ENCODE measurements around the gene OR4B1. TPM values are rescaled to one million over a fixed set of nuclear protein-coding genes. Genes with fewer than 3 reads are reported as not detected.
"Not testable (repeated sequence)": the region's sequence is repeated elsewhere in the genome, so short reads cannot be mapped to it uniquely, and the experiment has no call there.

Gene OR4B1, protein sequence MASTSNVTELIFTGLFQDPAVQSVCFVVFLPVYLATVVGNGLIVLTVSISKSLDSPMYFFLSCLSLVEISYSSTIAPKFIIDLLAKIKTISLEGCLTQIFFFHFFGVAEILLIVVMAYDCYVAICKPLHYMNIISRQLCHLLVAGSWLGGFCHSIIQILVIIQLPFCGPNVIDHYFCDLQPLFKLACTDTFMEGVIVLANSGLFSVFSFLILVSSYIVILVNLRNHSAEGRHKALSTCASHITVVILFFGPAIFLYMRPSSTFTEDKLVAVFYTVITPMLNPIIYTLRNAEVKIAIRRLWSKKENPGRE
- total RNA-seq (2014; rRNA removed; shearing (Covaris generic)): not detected in 2 replicates

DNA sequence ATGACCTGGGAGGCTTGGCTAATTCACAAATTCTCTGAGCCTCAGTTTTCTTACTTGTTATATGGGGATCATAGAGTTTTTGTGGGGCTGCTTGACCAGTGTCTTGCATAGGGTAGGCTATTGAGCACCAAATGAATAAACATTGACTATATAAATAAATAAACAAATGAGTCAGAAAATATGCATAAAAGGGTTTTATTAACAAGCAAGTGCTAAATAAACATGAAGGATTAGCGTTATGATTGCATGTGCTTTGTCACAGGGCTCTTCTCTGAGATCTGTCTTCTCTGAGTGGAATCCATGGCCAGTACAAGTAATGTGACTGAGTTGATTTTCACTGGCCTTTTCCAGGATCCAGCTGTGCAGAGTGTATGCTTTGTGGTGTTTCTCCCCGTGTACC lies at the start of gene OR4B1:
Gene OR4B1, plus strand, starts transcription at position 301 of the 400 bp plus-strand sequence. Its CDS starts 0 bp downstream, at position 301.
- no peak for DNase-seq (ENCODE audit: low read depth)

DNA sequence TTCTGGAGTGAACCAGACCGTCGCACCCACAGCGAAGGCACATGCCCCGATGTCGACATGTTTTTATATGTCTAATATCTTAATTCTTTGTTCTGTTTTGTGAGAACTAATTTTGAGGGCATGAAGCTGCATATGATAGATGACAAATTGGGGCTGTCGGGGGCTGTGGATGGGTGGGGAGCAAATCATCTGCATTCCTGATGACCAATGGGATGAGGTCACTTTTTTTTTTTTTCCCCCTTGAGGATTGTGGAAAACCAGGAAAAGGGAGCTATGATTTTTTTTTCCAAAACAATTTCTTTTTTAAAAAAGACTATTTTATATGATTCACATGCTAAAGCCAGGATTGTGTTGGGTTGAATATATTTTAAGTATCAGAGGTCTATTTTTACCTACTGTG lies 49.2 kb upstream of the OR4B1 start:
- DNase-seq (ENCODE audit: low read depth): peak; percentile 23

DNA sequence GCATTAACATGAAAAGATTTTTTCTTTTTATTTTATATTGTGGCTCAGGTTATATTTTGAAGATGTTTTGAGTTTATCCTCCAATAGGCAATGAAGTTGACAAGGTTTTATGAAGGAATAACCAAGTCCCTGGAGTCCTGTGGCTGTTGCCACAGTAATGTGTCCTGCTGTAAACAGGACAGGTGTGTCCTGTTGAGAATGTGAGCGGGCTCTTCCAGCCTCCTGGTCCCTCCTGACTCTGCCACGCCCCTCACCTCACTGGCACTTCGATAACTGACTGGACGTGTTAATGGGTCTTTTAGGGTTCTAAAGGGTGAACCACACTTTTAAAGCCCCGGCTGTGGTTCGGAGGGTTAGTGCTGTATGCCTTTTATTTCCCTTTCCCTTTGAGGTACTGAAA lies 47.8 kb upstream of the OR4B1 start:
- DNase-seq (ENCODE audit: low read depth): no peak

DNA sequence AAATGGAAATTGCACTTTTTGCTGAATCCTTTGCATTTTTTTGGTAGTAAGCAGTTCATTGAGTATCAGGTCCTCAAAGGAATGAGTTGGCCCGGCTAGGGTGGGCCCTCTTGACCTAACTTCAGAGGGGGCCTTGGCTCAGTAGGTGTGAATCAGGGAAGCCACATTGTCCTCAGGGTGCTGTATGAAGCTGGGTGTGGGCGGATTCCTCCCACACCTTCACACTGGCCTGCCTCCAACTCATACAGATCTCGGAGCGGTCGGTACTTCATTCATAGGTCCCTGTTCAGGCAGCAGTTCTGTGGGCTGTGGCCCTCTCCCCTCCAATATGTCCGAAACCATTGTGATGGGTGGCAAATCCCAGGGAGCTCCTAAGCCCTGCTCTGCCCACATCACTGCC lies 47.4 kb upstream of the OR4B1 start:
- DNase-seq (ENCODE audit: low read depth): peak; percentile 67

DNA sequence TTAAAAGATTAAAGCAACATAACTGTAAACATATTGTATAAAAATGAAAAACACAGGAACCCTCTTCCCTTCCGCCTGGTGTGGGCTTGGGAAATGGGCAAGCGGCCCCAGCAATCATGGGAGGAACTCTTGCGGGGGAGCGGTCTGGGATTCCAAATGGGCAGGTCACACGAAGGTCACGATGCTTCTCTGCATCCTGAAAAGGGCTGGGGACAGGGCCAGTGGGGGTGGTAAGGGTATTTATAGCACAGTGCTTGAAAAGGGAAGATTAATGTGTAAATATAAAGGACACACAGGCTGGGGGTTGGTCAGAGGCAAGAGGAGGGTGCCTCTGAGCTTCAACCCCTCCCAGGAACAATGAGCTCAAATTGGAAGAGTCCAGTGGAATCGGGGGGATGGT lies 46.9 kb upstream of the OR4B1 start:
- peak; percentile 94 for DNase-seq (ENCODE audit: low read depth)

DNA sequence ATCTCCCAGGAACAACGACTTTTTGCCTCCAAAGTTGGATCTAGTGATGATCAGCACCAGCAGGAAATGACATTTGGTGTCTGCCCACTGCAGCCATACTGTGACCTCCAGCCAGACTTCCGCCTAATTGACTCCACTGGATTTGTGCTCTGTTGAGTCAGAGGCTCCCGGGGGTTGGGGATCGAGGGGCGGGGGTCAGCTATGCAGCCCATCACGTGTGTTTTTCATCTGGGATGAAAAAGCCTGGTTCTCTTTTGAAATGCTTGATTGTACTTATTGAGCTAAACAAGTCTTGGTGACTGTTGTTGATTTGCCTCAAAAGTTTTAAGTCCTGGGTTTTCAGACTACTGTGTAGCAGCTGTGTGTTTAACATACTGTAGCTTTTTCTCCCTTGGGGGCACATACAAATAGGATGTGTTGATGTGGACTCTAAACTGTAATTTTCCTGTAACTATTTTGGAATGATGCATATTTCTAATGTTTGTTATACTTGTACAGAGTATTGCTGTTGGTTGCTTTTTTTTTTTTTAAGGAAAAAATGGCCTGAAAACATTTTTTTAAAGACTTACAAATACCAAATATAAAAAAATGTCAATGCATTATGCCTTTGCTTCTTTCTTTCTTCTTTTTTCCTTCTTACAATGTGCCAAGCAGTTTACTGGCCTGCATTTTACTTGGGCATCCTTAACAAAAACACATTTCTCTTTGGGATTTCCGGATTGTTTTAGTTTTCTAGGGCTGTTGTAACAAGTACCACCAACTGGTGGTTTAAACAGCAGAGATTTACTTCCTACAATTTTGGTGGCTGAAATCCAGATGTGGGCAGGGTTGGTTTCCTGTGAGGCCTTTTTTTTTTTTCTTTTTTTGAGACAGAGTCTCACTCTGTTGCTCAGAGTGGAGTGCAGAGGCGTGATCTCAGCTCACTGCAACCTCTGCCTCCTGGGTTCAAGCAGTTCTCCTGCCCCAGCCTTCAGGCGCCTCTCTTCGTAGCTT lies 46.1 kb upstream of the OR4B1 start:
- DNase-seq (ENCODE audit: low read depth): peak; percentile 86

DNA sequence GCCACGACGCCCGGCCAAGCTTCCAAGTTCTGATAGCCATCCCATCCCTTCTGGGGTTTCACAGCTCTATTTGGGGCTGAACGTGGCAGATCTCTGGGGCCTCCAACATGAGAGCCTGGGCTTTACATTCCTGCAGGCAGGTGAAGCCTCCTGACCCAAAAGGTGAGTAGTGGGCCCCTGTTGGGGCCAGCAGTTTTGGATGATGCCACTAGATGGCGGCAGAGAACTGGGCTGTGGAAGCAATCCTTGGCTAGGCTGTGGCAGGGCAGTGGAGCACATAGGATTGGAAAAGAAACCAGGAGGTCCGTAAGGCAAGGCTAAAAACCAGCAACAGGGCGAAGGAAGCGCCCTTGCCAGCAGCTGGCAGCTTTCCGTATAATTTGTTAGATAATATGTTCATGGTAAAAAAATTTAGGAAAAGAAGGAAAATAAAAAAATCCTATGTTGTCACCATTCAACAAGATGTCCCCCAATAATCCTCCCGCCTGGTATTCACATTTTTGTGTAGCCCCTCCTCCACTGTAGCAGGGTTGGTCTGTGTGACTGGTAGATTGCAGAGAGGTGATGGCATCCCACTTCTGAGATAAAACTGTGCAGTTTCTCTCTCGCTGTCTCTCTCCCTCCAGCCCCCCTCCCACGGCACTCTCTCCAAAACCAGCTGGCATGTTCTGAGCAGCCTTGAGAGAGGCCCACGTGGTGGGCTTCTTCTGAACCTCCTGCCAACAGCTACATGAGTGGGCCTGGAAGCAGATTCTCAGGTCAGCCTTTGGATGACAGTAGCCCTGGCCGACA lies 43.6 kb upstream of the OR4B1 start:
- DNase-seq (ENCODE audit: low read depth): peak; percentile 48

DNA sequence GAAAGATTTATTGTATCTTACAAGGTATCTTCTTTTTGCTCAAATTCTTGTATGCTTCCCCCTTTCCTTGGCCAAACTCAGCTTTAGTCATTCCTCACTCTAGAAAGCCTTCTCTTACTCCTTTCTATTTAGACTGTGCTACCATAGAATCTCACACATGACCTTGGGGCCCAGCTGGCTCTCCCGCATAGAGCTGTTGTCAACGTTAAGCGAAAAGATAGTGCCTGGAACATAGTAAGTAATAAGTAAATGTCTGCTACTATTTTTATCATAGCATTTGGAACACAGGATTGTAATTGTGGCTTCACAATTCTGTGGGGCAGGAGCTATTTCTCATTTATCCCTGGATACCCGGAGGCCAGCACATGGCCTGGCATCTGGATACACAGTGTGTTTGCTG lies 38.9 kb upstream of the OR4B1 start:
- DNase-seq (ENCODE audit: low read depth): no peak

DNA sequence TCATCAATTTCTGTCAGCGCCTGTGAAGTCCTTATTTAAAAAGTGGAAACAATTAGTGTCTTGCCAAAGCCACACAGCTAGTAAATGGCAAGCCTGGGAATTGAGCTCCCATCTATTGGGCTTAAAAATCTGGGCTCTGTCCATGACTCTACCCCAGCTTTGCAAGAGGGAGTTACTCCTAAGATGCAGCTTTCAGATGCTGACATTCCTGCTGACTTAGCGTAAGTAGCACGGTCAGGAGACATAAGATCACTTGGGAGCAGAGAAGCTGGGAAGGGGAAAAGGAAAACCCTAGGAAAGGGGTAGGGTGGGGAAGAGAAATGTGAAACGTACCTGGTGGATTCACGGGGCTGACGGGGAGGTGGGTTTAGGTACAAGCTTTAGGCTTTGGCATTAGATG lies 36.0 kb upstream of the OR4B1 start:
- DNase-seq (ENCODE audit: low read depth): no peak

DNA sequence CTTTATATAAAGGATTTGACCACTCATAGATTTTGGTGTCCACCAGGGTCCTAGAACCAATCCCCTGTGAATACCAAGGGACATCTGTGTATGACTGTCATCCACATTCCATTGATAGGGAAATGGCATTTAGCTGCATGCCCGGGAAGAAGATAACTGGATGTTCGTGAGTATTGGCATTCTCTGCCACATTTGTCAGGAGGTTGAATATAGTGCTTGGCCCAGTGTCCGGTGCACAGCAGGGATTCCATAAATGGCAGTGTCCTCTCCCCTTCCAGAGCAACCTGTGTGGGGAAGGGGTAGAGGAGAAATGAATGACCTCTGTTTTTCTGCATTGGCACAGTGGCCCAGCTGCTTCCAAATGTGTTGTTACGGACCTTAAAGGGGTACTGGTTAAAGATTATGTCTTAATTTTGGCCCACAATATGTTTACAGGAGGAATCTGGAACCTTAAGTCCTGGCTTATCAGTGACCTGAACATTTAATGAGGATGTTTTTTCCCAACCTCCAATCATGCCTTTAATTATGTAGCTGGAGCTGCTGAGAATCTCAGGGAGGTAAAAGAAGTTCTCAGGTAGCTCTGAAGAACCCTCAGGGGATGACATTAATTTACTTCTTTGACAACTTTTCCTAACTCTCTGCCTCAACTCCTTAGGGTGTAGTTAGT lies 33.6 kb upstream of the OR4B1 start:
- DNase-seq (ENCODE audit: low read depth): no peak

DNA sequence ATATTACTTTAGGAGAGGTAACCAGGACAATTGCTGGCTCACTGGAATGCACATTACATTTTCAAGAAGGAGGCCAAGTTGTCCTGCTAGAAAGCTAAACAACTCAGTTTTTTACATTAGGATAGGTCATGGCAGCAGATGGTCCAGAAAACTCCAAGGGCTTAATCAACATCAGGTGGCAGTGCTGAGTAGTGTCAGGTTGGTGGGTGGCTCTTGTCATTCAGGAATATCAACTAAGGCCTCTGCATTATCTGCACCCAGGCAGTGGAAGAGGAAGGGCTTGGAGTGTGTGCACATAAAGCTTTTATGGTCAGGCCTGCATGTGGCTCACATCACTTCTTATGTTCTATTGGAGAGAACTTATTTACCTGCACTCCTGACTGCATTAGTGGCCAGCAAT lies 32.2 kb upstream of the OR4B1 start:
- no peak for DNase-seq (ENCODE audit: low read depth)

DNA sequence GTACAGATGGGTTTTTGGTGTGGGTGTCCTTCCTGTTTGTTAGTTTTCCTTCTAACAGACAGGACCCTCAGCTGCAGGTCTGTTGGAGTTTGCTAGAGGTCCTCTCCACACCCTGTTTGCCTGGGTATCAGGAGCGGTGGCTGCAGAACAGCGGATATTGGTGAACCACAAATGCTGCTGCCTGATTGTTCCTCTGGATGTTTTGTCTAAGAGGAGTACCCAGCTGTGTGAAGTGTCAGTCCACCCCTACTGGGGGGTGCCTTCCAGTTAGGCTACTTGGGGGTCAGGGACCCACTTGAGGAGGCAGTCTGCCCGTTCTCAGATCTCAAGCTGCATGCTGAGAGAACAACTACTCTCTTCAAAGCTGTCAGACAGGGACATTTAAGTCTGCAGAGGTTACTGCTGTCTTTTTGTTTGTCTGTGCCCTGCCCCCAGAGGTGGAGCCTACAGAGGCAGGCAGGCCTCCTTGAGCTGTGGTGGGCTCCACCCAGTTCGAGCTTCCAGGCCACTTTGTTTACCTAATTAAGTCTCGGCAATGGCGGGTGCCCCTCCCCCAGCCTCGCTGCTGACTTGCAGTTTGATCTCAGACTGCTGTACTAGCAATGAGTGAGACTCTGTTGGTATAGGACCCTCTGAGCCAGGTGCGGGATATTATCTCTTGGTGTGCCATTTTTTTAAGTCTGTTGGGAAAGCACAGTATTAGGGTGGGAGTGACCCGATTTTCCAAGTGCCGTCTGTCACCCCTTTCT lies 25.5 kb upstream of the OR4B1 start:
- DNase-seq (ENCODE audit: low read depth): not testable (repeated sequence)

DNA sequence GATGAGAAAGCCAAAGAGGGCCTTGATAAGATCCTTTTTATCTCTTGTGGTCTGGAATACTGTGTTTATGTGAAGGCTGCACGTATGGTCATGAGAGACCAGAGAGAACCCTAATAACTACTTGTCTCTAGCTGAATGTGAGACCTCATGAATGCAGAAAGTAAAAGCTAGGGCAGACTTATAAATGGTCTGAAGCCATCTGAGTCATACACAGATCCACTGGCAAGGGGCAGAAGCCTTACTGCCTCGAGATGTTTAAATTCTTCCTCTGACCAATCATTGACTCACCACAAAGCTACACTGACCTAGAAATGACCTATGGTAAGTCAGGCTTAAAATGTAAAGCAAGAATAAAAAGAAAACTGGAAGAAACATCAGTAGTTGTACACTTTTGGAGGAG lies 22.7 kb upstream of the OR4B1 start:
- DNase-seq (ENCODE audit: low read depth): peak; percentile 93

DNA sequence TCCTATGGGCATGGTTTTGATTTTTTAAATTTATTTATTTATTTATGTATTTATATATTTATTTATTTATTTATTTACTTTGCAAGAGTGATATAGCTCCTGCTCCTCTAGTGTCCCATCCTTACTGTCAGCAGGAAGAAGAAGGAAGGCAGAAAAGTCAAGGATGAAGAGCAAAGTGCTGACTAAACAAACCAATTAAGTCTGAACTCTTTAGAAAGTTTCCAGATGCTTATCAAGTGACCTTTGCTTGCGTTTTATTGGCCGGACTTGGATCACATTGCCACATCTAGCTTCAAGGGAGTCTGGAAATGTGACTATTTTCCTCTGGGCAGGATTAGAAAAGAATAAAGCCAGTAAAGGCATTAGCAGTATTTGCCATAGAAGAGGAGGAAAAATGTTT lies 8.7 kb upstream of the OR4B1 start:
- no peak for DNase-seq (ENCODE audit: low read depth)

DNA sequence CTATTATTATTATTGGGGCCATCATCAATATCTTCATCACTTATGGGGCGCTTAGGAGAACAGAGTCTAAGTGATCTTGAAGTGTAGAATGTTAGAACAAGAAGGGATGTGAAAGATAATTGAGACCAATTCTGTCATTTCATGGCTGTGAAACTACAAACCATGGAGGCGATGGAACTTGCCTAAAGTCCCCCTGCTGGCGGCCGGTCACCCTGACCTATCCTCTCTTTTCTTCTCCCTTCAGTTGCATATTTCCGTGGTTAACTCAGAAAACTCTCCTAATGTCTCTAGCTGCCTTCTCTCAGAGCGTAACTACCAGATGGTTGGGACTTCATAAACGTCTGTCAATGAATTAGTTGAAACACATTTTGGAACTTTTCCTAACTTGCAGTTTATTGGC lies 6.6 kb upstream of the OR4B1 start:
- DNase-seq (ENCODE audit: low read depth): peak; percentile 55

DNA sequence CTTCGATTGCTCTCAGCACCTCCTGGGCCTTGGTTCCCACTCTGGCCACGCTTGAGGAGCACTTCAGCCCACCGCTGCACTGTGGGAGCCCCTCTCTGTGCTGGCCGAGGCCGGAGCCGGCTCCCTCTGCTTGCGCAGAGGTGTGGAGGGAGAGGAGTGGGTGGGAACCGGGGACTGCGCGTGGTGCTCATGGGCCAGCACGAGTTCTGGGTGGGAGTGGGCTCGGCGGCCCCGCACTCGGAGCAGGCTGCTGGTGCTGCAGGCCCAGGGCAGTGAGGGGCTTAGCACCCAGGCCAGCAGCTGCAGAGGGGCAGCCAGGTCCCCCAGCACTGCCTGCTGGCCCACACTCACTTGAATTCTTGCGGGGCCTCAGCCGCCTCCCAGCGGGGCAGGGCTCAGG lies 12.2 kb downstream of the OR4B1 start:
- no peak for DNase-seq (ENCODE audit: low read depth)

DNA sequence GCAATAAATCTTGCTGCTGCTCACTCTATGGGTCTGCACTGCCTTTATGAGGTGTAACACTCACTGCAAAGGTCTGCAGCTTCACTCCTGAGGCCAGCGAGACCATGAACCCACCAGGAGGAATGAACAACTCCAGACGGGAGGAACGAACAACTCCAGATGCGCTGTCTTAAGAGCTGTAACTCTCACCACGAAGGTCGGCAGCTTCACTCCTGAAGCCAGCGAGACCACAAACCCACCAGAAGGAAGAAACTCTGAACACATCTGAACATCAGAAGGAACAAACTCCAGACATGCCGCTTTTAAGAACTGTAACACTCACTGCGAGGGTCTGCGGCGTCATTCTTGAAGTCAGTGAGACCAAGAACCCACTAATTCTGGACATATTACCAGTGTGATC lies 13.4 kb downstream of the OR4B1 start:
- DNase-seq (ENCODE audit: low read depth): not testable (repeated sequence)

DNA sequence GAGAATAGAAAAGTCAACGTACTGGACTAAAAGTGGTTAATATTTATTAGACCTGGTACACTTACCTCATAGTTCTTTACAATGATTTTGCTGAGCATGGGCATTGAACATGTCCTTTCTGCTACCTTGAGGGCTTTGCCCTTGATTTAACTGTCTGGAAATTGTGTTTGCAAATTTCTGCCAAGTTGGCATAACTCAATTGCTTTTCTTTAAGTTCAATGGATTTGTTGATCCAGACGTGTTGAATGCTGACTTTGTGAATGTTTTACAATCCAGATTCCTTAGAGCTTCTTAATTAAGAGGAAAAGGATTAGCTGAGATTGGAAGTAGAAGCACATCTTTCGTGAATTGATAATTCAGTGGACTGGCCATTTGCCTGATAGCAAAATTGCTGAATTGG lies 21.1 kb downstream of the OR4B1 start:
- no peak for DNase-seq (ENCODE audit: low read depth)

DNA sequence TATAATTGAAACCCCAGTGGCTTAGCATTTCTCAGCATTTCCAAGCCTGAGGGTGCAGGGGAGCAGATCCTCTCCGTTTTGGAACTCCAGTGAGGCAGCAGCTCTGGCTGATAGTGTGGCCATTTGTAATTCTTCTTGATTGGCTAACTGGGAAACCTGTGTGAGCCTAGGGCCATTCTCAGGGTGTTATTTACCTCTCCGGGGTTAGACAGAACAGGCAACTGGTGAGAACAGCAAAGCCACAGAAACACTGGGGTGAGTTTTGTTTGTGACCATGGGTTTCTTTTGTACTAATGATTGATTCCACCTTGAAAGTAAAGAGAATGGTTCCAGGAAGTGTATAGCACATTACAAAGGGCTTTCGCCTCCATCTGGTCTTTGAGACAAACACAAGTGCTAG lies 25.9 kb downstream of the OR4B1 start:
- DNase-seq (ENCODE audit: low read depth): no peak

DNA sequence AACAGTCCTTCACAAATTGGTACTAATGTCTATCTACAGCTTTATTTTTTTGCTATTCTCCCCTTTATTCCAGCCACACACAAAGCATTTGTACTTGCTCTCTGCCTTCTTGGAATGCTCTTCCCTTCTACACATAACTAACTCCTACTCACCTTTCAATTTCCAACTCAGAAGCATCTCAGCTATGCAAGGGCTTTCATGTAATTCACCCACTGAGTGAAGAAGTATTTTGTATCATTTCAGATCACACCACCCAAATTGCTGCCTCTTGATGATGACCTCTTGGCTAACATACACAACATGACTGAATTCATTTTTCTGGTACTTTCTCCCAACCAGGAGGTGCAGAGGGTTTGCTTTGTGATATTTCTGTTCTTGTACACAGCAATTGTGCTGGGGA lies 28.2 kb downstream of the OR4B1 start, which contains the start of gene OR4X2:
Gene OR4X2, plus strand, starts transcription at position 301 of the 400 bp plus-strand sequence. Its CDS starts 0 bp downstream, at position 301.
- DNase-seq (ENCODE audit: low read depth): no peak

DNA sequence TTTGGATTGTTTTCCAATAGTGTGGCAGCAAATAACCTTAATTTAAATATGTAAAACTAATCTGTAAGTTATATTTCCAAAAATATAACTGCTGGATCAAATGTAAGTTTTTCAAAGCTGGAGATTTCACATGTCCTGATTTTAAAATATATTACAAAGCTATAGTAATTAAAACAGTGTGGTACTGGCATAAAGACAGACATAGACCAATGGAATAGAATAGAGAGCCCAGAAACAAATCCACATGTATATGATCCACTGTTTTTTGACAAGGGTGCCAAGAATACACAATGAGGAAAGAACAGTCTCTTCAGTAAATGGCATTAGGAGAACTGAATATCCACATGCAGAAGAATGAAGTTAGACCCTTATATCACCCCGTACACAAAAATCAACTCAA lies 32.3 kb downstream of the OR4B1 start:
- no peak for DNase-seq (ENCODE audit: low read depth)

Data from RPMI7951 (cell line).